ENCODE measurements around the gene APH1A.
"Not testable (repeated sequence)": the region's sequence is repeated elsewhere in the genome, so short reads cannot be mapped to it uniquely, and the experiment has no call there.

The APH1A gene

DNA sequence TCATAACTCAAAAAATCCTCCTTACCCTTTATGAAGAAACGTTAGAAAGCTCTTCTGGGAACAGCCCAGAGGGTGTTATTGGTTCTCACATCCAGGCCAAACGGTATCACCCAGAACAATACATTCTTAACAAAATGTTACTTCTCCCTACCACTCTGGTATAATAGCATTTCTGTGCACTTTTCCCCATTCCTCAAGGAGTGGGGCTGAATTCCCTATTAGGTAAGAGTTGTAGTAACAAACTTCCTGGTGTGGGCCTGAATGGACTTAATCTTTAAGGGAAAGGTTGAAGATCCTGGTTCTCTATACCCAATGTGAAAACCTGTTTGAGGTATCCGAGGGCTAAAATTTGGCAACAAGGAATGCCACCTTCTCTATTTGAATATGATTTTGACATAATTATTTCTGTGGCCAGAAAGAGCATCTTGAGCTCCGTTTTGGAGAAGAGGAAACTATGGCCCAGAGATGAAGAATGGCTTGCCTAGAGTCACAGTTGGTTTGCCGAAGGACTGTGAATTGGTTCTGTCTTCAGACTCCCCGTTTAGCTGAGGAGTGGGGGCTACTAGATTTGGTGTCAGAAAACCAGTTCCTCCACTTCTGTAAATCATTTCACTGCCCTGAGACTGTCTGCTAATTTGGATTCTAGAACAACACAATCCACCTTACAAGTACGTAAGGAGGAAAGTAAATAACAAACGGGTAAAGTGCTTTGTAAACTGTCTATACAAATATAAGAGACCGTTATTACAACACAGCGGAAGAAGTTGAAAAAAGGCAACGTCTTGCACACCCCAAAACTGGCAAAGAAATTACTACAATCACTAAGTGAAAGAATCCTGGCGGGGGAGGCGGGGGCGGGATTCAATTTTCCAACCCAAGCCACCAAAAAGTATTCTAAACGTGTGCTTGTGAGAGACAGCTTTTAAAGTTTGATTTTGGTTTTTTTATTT, 35.2 kb downstream of the APH1A start:
- DNase-seq, result peak; percentile 71 to 76

DNA sequence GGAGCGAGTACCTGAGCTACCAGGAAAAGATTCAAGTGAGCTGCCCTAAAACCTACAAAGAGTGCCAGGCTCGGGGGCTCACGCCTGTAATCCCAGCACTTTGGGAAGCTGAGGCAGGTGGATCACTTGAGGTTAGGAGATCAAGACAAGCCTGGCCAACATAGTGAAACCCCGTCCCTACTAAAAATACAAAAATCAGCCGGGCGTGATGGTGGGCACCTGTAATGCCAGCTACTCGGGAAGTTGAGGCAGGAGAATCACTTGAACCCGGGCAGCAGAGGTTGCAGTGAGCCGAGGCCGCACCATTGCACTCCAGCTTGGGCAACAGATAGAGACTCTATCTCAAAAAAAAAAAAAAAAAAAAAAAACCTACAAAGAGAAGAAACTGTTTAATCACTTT, 35.9 kb downstream of the APH1A start:
- not testable (repeated sequence) for DNase-seq

DNA sequence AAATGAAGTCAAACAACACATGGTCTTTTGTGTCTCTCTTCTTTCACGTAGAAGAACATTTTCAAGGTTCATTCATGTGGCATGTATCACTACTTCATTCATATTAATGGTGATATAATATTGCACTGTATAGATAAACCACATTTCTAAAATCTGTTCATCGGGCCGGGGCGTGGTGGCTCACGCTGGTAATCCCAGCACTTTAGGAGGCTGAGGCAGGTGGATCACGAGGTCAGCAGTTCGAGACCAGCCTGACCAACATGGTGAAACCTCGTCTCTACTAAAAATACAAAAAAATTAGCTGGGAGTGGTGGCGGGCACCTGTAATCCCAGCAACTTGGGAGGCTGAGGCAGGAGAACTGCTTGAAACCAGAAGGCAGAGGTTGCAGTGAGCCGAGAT, 40.6 kb downstream of the APH1A start:
- not testable (repeated sequence) for DNase-seq

DNA sequence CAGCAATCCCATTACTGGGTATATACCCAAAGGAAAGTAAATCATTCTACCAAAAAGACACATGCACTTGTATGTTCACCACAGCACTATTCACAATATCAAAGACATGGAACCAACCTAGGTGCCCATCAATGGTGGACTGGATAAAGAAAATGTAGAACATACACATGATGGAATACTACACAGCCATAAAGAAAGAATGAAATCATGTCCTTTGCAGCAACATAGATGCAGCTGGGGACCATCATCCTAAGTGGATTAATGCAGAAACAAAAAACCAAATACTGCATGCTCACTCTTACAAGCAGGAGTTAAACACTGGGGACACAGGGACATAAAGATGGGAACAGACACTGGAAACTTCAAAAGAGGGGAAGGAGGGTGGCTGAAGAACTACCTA, 41.6 kb downstream of the APH1A start:
- no peak for DNase-seq

DNA sequence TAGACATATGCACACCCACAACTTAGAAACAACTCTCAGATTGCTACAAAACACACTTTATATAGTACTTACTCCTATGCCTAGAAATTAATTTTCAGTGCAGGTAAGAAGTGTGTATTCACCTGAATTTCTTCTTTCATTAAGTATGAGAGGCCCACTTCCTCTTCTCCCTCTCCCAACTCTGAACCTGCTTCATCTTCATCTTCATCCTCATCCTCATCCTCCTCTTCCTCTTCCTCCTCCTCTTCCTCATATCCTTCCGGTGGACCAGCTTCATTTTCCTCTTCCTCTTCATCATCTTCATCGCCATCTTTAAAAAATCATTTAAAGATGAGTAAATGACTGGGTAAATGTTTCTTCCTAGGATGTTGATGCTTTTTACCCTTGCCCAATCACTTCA, 42.3 kb downstream of the APH1A start:
- no peak for DNase-seq

DNA sequence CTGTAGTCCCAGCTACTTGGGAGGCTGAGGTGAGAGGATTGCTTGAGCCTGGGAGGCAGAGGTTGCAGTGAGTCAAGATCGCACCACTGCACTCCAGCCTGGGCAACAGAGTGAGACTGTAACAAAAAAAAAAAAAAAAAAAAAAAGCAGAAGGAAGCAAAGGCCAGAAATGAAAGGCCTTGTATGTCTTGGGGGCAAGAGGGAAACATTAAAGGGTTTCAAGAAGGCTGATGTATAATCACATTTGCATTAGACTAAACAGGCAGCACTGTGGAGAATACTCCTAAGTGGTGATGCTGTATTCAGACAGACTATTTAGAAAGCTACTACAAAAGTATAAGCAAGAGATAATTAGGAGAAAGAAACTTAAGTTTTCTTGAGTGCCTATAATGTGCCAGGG, 43.3 kb downstream of the APH1A start:
- no peak for DNase-seq

DNA sequence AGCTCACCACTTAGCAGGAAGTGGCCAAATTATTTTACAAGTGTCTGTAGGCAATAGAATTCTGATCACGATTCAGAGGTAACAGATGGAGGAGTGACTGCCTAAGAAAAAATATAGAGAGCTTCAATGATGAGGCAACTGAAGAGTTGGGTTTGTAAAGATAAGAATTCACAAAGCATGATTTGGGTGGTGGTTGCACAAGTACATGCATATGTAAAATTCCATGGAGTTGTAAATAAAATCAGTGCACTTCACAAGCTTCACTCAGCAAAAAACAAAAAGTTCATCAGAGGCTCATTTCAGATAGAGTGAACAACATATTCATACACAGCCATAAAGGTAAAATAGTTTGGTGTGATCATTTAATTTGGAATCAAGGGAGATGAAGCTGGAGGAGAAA, 43.8 kb downstream of the APH1A start:
- DNase-seq, result no peak

DNA sequence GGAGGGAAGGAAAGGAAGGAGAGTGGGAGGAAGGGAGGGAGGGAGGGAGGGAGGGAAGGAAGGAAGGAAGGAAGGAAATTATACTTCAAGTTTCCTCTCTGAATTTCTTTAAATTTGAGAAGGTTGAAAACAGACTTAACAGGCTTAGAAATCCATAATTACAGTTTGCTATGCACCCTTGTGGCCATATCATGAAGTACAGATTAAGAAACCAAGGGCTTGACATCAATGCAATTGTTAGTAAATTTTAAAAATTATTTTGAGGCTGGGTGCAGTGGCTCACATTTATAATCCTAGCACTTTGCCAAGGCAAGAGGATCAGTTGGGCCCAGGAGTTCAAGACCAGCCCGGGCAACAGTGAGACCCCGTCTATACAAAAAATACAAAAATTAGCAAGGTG, 47.3 kb downstream of the APH1A start:
- no peak for DNase-seq

DNA sequence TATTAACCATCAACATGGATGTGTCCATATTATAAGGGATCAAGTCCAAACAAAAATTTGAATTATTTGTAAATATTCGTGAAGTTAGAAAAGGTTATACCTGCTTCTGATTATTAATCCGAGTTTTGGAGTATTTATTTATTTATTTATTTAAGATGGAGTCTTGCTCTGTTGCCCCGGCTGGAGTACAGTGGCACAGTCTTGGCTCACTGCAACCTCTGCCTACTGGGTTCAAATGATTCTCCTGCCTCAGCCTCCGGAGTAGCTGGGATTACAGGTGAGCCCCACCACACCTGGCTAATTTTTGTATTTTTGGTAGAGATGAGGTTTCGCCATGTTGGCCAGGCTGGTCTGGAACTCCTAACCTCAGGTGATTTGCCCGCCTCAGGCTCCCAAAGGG, 53.0 kb downstream of the APH1A start:
- DNase-seq, result not testable (repeated sequence)

All from activated CD4-positive, alpha-beta T cell treated with anti-CD3 and anti-CD28 coated beads, Interleukin-2, amount 50 U/mL, for 4 hours (primary cell).